Activated T-helper 1 cell treated with anti-CD3 and anti-CD28 coated beads, Interleukin-12 subunit alpha, Interleukin-12 subunit beta, Interleukin-2, Interleukin-4 antibody, amounts not matched to agents 30 ng/mL and 10 ng/mL and 1 ng/mL, durations not matched to agents 14 hours and 24 hours and 36 hours (primary cell): ENCODE results near the gene TNFSF11. TPM values are rescaled to one million over a fixed set of nuclear protein-coding genes. Genes with fewer than 3 reads are reported as not detected.

Source experiments
- DNase-seq: peaks from one replicate; pipeline ENCODE4 v3.0.0; 2021; ENCODE audit warnings: low spot score
- H3K27ac Mint-ChIP-seq: one replicate; pipeline ENCODE4 v1.8.0; 2021; ENCODE audit warnings: mild to moderate bottlenecking, mixed read lengths
- H3K27me3 Mint-ChIP-seq: one replicate; pipeline ENCODE4 v1.8.0; 2022; ENCODE audit warnings: mild to moderate bottlenecking, moderate library complexity, mixed read lengths; ENCODE audit not compliant: insufficient read depth
- H3K36me3 Mint-ChIP-seq: one replicate; pipeline ENCODE4 v1.8.0; 2021; ENCODE audit warnings: low read depth, mixed read lengths
- H3K4me1 Mint-ChIP-seq: one replicate; pipeline ENCODE4 v1.8.0; 2021; ENCODE audit warnings: low read depth, mixed read lengths
- H3K4me3 Mint-ChIP-seq: one replicate; pipeline ENCODE4 v1.8.0; 2021; ENCODE audit warnings: mild to moderate bottlenecking, moderate library complexity, mixed read lengths
- H3K9me3 Mint-ChIP-seq: one replicate; pipeline ENCODE4 v1.8.0; 2021; ENCODE audit warnings: mixed read lengths
- intact Hi-C: fragments of 100-400 bp; cut with micrococcal nuclease; formaldehyde crosslinking; loops from one replicate; pipeline ENCODE4 v1.15.1; 2024
- total RNA-seq: library from RNA; stranded (reverse); gene quantifications from 2 replicates; pipeline ENCODE4 v1.2.3, GENCODE V29; 2022

Gene TNFSF11
- 1.2 and 1.6 TPM in 2 replicates for total RNA-seq

DNA sequence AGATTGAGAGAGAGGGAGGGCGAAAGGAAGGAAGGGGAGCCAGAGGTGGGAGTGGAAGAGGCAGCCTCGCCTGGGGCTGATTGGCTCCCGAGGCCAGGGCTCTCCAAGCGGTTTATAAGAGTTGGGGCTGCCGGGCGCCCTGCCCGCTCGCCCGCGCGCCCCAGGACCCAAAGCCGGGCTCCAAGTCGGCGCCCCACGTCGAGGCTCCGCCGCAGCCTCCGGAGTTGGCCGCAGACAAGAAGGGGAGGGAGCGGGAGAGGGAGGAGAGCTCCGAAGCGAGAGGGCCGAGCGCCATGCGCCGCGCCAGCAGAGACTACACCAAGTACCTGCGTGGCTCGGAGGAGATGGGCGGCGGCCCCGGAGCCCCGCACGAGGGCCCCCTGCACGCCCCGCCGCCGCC is at the start of gene TNFSF11:
TNFSF11 (plus strand) TSS at position 142 of the 400 bp plus-strand sequence; CDS start at position 294, 152 bp downstream.
- DNase-seq, result no peak
- Mint-ChIP-seq H3K27me3 (peaks cover 59% of the 10 kb centered on the region), H3K4me1 (peaks cover 19% of the 10 kb centered on the region), H3K4me3 (peak within 1 kb of the TSS; percentile 74), H3K9me3 (peaks cover 13% of the 10 kb centered on the region), H3K27ac (peak within 1 kb of the TSS; percentile 64), H3K36me3 (peaks cover 4% of the 10 kb centered on the region)
- intact Hi-C loops, result loop anchor here (1.0 to 2.0 kb wide), 4 partner anchors 154 to 299 kb away; no protein-coding TSS in a partner anchor

GRCh38 chr13:42524487-42525034 is 49.4 kb upstream of the TNFSF11 start:
- Mint-ChIP-seq H3K27me3 (no peaks in the 10 kb centered on the region), H3K9me3 (peaks cover 15% of the 10 kb centered on the region), H3K4me3 (no peak overlapping the region), H3K4me1 (no peaks in the 10 kb centered on the region), H3K27ac (no peak overlapping the region), H3K36me3 (peaks cover 2% of the 10 kb centered on the region)
- intact Hi-C loops, result no loop called here
- no peak for DNase-seq

DNA sequence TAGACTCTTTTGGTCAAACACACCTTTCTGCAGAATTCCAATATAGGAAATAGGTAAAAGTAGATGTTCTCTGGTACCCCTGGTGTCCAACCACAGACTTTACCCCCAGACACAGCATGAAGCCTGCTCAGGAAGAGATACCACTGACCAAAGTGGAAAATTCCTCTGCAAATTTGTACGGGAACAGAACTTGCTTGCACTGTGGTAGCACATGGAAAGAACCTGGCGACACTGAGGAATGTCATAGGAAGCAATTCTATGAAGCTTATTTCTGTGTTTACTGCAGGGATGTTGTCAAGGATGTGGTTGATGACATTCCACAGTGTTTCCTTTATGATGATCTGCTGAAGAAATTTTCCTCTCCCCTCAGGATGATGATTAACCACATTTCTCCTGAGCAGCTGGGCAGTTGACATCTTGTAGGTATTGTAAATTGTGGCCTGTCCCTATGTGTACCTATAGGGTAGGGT is 48.9 kb upstream of the TNFSF11 start:
- intact Hi-C loops, result no loop called here
- Mint-ChIP-seq H3K4me3 (no peak overlapping the region), H3K36me3 (peaks cover 2% of the 10 kb centered on the region), H3K4me1 (no peaks in the 10 kb centered on the region), H3K27me3 (no peaks in the 10 kb centered on the region), H3K27ac (no peak overlapping the region), H3K9me3 (peaks cover 10% of the 10 kb centered on the region)
- DNase-seq, result no peak

- no peaks in the 10 kb centered on the region for H3K27me3 Mint-ChIP-seq
- H3K4me3 Mint-ChIP-seq, result no peak overlapping the region
- DNase-seq, result no peak
- H3K27ac Mint-ChIP-seq, result no peak overlapping the region
- intact Hi-C loops, result no loop called here
- peaks cover 2% of the 10 kb centered on the region for H3K36me3 Mint-ChIP-seq
- peaks cover 6% of the 10 kb centered on the region for H3K4me1 Mint-ChIP-seq
- peaks cover 3% of the 10 kb centered on the region for H3K9me3 Mint-ChIP-seq
These were observed 47.7 kb upstream of the TNFSF11 start for GRCh38 chr13:42526276-42526675.

DNA sequence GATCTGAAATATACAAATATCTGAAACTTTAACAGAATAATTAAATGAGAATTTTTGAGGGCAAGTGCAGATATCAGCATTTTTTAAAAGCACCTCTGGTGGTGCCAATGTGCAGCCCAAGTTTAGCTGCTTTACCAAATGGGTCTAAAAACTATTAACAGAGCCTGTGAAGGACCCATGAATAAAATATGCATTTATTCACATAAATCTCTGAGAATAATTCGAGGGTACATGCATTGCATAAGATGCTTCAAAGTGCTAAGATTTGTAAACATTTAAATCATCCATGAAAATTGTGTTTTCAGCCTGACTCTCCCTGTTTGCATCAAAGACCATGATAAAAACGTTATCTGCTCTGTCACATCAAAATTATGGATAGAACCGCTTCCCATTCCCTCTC is 47.1 kb upstream of the TNFSF11 start:
- intact Hi-C loops, result no loop called here
- DNase-seq, result no peak
- Mint-ChIP-seq H3K36me3 (peaks cover 2% of the 10 kb centered on the region), H3K4me1 (peaks cover 6% of the 10 kb centered on the region), H3K9me3 (peaks cover 3% of the 10 kb centered on the region), H3K27ac (no peak overlapping the region), H3K4me3 (no peak overlapping the region), H3K27me3 (no peaks in the 10 kb centered on the region)

DNA sequence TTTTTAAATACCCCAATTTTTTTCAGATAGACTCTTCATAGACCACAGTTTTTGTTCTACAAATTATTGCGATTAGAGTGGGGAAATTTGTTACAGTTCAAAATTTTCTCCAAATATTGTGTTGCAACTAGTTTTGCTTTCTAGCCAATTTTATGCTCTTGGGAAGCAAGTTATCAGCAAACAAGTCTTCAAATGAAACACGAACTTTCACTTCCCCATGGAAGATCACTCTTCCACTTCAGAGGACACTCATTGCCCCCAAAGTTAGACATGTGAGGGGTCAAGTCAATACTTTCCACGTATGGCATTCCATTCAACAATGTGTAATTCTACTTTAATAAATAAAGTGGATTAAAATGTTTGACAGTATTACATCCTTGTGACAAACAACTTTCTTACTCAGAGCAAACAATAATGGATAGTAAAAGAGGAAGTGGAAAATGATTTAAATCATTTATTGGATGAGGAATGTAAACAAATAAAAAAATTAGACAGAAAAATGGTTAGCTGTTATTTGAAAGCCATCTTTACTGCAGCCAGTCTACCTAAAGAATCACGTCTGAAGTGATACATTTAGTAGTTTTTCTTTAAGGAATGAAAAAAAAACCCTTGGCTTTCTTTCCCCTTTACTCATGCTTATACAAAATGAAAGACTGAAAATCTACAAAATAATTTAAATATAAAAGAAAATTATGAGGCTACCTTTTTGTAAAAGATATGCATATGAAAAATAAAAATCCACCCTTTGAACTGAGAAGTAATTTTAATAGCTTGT is 41.2 kb upstream of the TNFSF11 start:
- intact Hi-C loops, result no loop called here
- Mint-ChIP-seq H3K27ac (no peak overlapping the region), H3K36me3 (no peaks in the 10 kb centered on the region), H3K9me3 (peaks cover 3% of the 10 kb centered on the region), H3K4me3 (no peak overlapping the region), H3K27me3 (no peaks in the 10 kb centered on the region), H3K4me1 (peaks cover 6% of the 10 kb centered on the region)
- no peak for DNase-seq

DNA sequence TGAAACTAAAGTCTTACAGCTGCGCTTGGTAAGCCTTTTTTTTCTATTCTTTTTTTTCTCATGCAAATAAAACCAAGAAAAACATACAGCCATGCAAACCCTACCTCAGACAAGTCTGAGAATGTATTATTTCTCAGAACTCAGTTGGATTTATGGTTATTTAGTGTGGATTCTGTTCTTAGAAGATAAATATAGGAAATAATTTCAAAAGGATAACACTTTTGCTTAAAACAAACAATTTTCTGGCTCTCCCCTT is 40.7 kb upstream of the TNFSF11 start:
- Mint-ChIP-seq H3K27ac (no peak overlapping the region), H3K36me3 (no peaks in the 10 kb centered on the region), H3K9me3 (peaks cover 3% of the 10 kb centered on the region), H3K4me3 (no peak overlapping the region), H3K27me3 (no peaks in the 10 kb centered on the region), H3K4me1 (peaks cover 6% of the 10 kb centered on the region)
- no peak for DNase-seq
- intact Hi-C loops, result no loop called here

DNA sequence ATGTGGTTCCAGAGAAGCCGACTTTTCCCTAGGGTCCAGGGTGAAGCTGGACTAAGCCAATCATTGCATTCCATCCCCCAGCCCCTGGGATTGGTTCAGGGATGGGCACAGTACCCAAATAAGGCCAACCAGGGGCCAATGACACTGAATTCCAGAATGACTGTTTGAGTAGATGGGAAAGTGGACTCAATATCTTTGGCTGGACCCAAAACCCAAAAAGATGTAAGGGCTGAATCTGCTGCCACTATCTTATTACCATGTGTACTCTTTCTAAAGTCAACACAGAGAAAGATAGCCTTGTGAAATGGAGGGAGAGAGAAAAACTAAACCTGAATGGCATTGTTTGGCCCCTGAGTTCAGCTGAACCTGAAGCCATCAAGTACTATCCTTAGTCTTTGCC is 39.2 kb upstream of the TNFSF11 start:
- Mint-ChIP-seq H3K27ac (no peak overlapping the region), H3K36me3 (no peaks in the 10 kb centered on the region), H3K27me3 (no peaks in the 10 kb centered on the region), H3K9me3 (peaks cover 3% of the 10 kb centered on the region), H3K4me3 (no peak overlapping the region), H3K4me1 (peaks cover 10% of the 10 kb centered on the region)
- no peak for DNase-seq
- intact Hi-C loops, result no loop called here

- no peak for DNase-seq
- peaks cover 3% of the 10 kb centered on the region for H3K9me3 Mint-ChIP-seq
- H3K27me3 Mint-ChIP-seq, result peaks cover 2% of the 10 kb centered on the region
- intact Hi-C loops, result no loop called here
- no peak overlapping the region for H3K27ac Mint-ChIP-seq
- no peaks in the 10 kb centered on the region for H3K36me3 Mint-ChIP-seq
- no peak overlapping the region for H3K4me3 Mint-ChIP-seq
- peaks cover 4% of the 10 kb centered on the region for H3K4me1 Mint-ChIP-seq
These were observed 35.0 kb upstream of the TNFSF11 start for GRCh38 chr13:42538996-42539395.

DNA sequence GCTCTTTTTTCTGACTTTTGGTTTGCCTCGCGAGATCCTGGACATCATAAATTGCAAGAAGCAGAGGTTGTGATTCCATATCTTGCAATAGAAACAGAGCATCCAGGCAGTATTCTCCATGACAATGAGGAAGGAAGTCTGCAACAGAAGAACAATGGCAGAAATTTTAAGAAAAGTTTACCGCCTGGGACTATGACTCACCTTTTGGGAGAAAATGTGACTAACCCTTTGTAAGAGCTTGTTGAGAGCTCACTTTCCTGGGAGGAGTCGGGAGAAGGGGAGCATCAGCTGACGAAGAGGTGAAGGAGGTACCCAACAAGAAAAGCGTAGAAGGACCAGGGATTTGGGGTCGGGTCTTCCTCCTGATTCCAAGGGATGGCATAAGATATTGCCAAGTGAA is 34.3 kb upstream of the TNFSF11 start:
- Mint-ChIP-seq H3K36me3 (no peaks in the 10 kb centered on the region), H3K27me3 (peaks cover 2% of the 10 kb centered on the region), H3K9me3 (no peaks in the 10 kb centered on the region), H3K4me1 (peaks cover 4% of the 10 kb centered on the region), H3K4me3 (no peak overlapping the region), H3K27ac (no peak overlapping the region)
- no peak for DNase-seq
- intact Hi-C loops, result no loop called here

DNA sequence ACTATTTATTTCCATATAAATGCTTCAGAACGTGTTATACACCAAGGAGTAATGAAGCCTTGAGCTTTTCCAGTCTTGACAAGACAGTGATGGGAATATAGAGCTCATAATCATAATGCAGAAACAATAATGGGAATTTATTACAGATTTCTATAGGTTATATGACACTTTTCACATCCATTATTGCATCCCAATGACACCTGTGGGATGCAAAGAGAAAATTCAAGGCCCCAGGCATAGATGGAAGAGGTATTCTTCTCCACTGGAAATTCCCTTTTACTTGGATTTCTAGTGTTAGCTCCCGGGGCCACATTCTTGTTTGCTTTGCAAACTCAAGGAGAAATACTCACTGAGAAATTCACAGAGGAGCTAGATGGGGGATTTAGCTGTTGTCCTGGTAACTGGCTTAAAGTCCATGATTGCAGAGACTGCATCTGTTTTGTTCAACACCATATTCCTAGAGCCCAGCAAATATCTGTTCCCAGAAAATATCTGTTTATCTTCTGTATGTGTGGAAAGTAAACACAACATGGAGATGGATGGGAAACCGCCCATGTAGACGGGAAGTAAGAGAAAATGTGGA is 30.6 kb upstream of the TNFSF11 start:
- no peak overlapping the region for H3K4me3 Mint-ChIP-seq
- no peak overlapping the region for H3K27ac Mint-ChIP-seq
- intact Hi-C loops, result no loop called here
- H3K27me3 Mint-ChIP-seq, result peaks cover 2% of the 10 kb centered on the region
- no peaks in the 10 kb centered on the region for H3K36me3 Mint-ChIP-seq
- no peak for DNase-seq
- peaks cover 11% of the 10 kb centered on the region for H3K4me1 Mint-ChIP-seq
- no peaks in the 10 kb centered on the region for H3K9me3 Mint-ChIP-seq

GRCh38 chr13:42544246-42544926 is 29.6 kb upstream of the TNFSF11 start:
- peaks cover 6% of the 10 kb centered on the region for H3K4me1 Mint-ChIP-seq
- no peaks in the 10 kb centered on the region for H3K9me3 Mint-ChIP-seq
- no peaks in the 10 kb centered on the region for H3K36me3 Mint-ChIP-seq
- no peak overlapping the region for H3K4me3 Mint-ChIP-seq
- no peak overlapping the region for H3K27ac Mint-ChIP-seq
- no peak for DNase-seq
- H3K27me3 Mint-ChIP-seq, result peaks cover 2% of the 10 kb centered on the region
- intact Hi-C loops, result no loop called here

DNA sequence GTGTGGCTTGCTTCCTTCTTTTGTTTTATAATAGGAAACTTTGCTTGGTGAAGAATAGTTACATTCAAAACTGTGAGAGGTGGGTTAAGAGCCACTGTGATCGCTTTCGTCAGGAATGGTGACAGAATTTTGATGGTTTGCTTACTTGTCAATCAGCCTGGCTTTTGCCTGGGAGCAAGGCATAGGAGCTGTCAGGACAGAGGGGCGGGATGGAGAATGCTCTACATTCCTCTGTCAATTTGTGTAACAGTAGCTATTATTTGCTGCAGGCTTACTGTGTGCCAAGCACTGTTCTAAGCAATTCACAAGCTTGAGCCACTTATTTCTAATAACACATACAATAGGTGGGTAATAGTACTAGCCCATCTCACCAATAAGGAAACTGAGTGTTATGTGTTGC is 28.1 kb upstream of the TNFSF11 start:
- no peaks in the 10 kb centered on the region for H3K9me3 Mint-ChIP-seq
- H3K27me3 Mint-ChIP-seq, result peaks cover 2% of the 10 kb centered on the region
- DNase-seq, result no peak
- H3K27ac Mint-ChIP-seq, result no peak overlapping the region
- peaks cover 6% of the 10 kb centered on the region for H3K4me1 Mint-ChIP-seq
- no peak overlapping the region for H3K4me3 Mint-ChIP-seq
- intact Hi-C loops, result loop anchor here (5.0 kb wide), 1 partner anchor 49 kb away; no protein-coding TSS in a partner anchor
- H3K36me3 Mint-ChIP-seq, result no peaks in the 10 kb centered on the region
